Measurements from ENCODE around the gene PAQR9. TPM values are rescaled to one million over a fixed set of nuclear protein-coding genes. Genes with fewer than 3 reads are reported as not detected.

PAQR9 gene
- total and polyA plus RNA-seq, 2 of the 13 experiments (the other 11 are each of a cell fraction or from before 2014, with no cell fraction given), result 3.7 to 10.3 TPM

GRCh38 chr3:142976621-142977398, 13.3 kb upstream of the PAQR9 start (continued):
- TF ChIP-seq IKZF5 (CRISPR knock-in tag; IDR thresholded peaks at IDR 0.05) (peak; percentile 57; the same call in 1 of the 2 replicates), ADNP (CRISPR knock-in tag; IDR thresholded peaks at IDR 0.05) (no peak), ZMYM3 (CRISPR knock-in tag; IDR thresholded peaks at IDR 0.05) (peak; percentile 44; the same call in 1 of the 2 replicates), ZNF672 (CRISPR knock-in tag; IDR thresholded peaks at IDR 0.05) (no peak), ZNF781 (CRISPR knock-in tag; IDR thresholded peaks at IDR 0.05; ENCODE audit: borderline replicate concordance, not compliant biosample characterization) (no peak), ZNF788 (CRISPR knock-in tag; IDR thresholded peaks at IDR 0.05; ENCODE audit: borderline replicate concordance) (no peak), CERS6 (CRISPR knock-in tag; IDR thresholded peaks at IDR 0.05) (no peak), KLF11 (CRISPR knock-in tag; IDR thresholded peaks at IDR 0.05) (no peak), RORA (CRISPR knock-in tag; IDR thresholded peaks at IDR 0.05) (no peak), TRAFD1 (CRISPR knock-in tag; IDR thresholded peaks at IDR 0.05; ENCODE audit: borderline replicate concordance) (no peak), ZSCAN21 (CRISPR knock-in tag; IDR thresholded peaks at IDR 0.05; ENCODE audit: borderline replicate concordance) (no peak), ZNF609 (CRISPR knock-in tag; IDR thresholded peaks at IDR 0.05; ENCODE audit: borderline replicate concordance) (no peak), KLF15 (CRISPR knock-in tag; IDR thresholded peaks at IDR 0.05; ENCODE audit: borderline replicate concordance) (no peak), ZFY (CRISPR knock-in tag; IDR thresholded peaks at IDR 0.05) (peak; percentile 77), ZNF446 (CRISPR knock-in tag; IDR thresholded peaks at IDR 0.05) (no peak), GRHL1 (CRISPR knock-in tag; conservative IDR thresholded peaks at IDR 0.05) (no peak), ZNF563 (CRISPR knock-in tag; IDR thresholded peaks at IDR 0.05) (no peak; the same call in 1 of the 2 replicates), RELA (CRISPR knock-in tag; IDR thresholded peaks at IDR 0.05) (no peak)
